ENCODE measurements around the gene SLC29A3. TPM values are rescaled to one million over a fixed set of nuclear protein-coding genes. Genes with fewer than 3 reads are reported as not detected.

The SLC29A3 gene
- total RNA-seq, 1 experiment from 2014 or later, result 9.2 TPM

DNA sequence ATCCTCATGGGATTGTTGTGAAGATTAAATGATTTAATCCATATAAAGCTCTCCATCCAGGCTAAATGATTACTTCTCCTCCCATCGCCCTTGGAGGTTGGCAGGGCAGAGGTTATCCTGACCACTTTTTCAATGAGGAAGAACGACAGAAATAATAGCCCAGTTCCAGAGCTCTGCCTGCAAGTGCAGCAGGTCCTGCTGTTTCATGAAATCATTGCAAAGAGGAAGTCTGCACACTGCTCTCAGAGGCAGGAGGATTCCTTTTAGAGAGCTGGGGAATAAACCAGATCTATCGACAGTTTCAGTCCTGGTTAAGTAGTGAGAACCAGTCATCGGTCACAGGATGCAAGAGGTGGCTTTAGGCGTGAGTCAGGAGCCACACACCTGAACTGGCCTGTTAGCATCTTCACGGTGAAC, 52.7 kb downstream of the SLC29A3 start:
- no peak for TF ChIP-seq CTCF (conservative IDR thresholded peaks at IDR 0.05)
- Histone ChIP-seq H2AFZ (ENCODE audit: low read length) (no peak overlapping the region), H3K27me3 (ENCODE audit: insufficient read depth, low read length) (no peaks in the 10 kb centered on the region), H3K9me3 (ENCODE audit: control insufficient read depth, low read depth, low read length) (no peaks in the 10 kb centered on the region), H3K79me1 (ENCODE audit: insufficient read depth, low read depth, low read length, poor library complexity, severe bottlenecking) (no peaks in the 10 kb centered on the region), H3K79me2 (ENCODE audit: insufficient read depth, low read length) (no peaks in the 10 kb centered on the region), H3K14ac (ENCODE audit: insufficient read depth, low read length) (no peak overlapping the region), H3T11ph (ENCODE audit: low read length) (no peak overlapping the region), H2BK20ac (ENCODE audit: low read depth, low read length, poor library complexity, severe bottlenecking) (no peak overlapping the region), H3K4ac (ENCODE audit: low read depth, low read length) (no peak overlapping the region), H3K4me2 (ENCODE audit: insufficient read depth, insufficient read length, low read length) (no peak overlapping the region), H3K27ac (ENCODE audit: insufficient read length, low read depth, low read length) (no peak overlapping the region), H4K5ac (ENCODE audit: insufficient read length, low read depth, low read length) (no peak overlapping the region), H3K56ac (ENCODE audit: insufficient read length, low read depth, low read length) (no peak overlapping the region), H4K8ac (replicated peaks; ENCODE audit: insufficient read length, low read depth, low read length) (no peak overlapping the region), H2BK12ac (ENCODE audit: insufficient read length, low read depth, low read length) (no peak overlapping the region), H4K20me1 (ENCODE audit: control insufficient read depth, insufficient read depth, insufficient read length) (no peaks in the 10 kb centered on the region), H2AK5ac (ENCODE audit: insufficient read length, low read length) (no peak overlapping the region), H2BK5ac (ENCODE audit: insufficient read length, low read length) (no peak overlapping the region), H2BK120ac (ENCODE audit: low read depth, low read length, poor library complexity, severe bottlenecking) (no peak overlapping the region), H4K91ac (ENCODE audit: insufficient read length, low read depth, low read length) (no peak overlapping the region), H3K18ac (ENCODE audit: insufficient read length, low read depth, low read length) (no peak overlapping the region), H3K4me1 (ENCODE audit: insufficient read depth, low read length) (no peaks in the 10 kb centered on the region), H3K23me2 (ENCODE audit: insufficient read length, low read depth, low read length, poor library complexity, severe bottlenecking) (no peaks in the 10 kb centered on the region), H3K9ac (ENCODE audit: extremely low read depth, insufficient read length, low read length) (no peak overlapping the region), H3K23ac (ENCODE audit: insufficient read length, low read depth, low read length) (no peak overlapping the region), H2BK15ac (ENCODE audit: low read depth, low read length) (no peak overlapping the region)
- H3K27me3 Mint-ChIP-seq (ENCODE audit: low read depth), result peaks cover 19% of the 10 kb centered on the region
- no peak overlapping the region for H3K27ac Mint-ChIP-seq
- H3K36me3 Mint-ChIP-seq (ENCODE audit: insufficient read depth in 1 of 3, low read depth in 3 of 3), result no peaks in the 10 kb centered on the region
- no peaks in the 10 kb centered on the region for H3K9me3 Mint-ChIP-seq
- no peak for DNase-seq
- no CpG with 5 or more reads among the region's 6 CpGs for WGBS (ENCODE audit: extremely low coverage, insufficient read length, low lambda C conversion rate)
- no peak overlapping the region for H3K4me3 Mint-ChIP-seq
- no peaks in the 10 kb centered on the region for H3K4me1 Mint-ChIP-seq

Measured in H9 (cell line).